GM18861 (cell line): ENCODE results near the gene RFX8.
"Not testable (repeated sequence)": the region's sequence is repeated elsewhere in the genome, so short reads cannot be mapped to it uniquely, and the experiment has no call there.

ENCODE experiments used
- ATAC-seq: cut with Tn5 transposase; IDR thresholded peaks from one replicate; pipeline ENCODE4 v1.9.1; 2021; ENCODE audit not compliant: unreplicated experiment

Gene RFX8

GRCh38 chr2:101486994-101487393 lies 12.1 kb upstream of the RFX8 start:
- no peak for ATAC-seq

DNA sequence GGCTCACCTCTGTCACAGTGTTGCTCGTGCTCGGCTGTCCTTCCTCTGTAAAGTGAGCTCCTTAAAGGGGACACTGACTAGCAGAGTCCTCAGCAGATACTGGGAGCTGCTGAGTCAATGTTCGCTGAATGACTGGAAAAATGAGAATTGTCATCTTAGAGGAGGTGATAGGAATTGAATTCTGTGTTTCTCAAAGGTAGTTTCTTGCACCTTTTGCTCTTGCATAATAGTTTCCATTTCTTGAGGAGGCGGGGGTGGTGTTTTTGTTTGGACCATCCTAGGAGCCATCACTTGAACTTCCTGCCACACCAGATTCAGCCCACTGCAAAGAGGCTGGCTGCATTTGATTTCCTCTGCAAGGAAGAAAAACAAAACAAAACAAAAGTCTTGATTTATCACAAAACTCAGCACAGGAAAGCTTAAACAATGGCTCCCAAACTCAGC lies 11.4 kb upstream of the RFX8 start:
- no peak for ATAC-seq

DNA sequence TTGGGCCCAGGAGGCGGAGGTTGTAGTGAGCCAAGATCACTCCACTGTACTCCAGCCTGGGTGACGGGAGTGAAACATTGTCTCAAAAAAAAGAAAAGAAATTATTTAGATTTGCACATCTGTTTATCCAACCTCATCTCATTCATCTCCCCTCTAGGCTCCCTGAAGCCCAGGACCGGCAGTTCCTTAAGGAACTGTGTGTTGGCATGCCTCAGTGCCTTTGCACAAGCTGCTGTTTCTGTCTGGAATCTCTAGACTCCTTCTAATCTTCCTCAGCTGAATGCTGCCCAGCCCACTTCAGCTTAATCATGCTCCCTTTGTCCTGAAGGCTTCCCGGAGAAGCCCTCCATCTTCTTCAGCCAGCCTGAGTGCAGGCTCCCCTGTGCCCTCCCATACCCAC lies 10.9 kb upstream of the RFX8 start:
- no peak for ATAC-seq

- ATAC-seq = no peak
Measured at GRCh38 chr2:101480764-101481163, 5.9 kb upstream of the RFX8 start.

GRCh38 chr2:101479810-101480209 lies 4.9 kb upstream of the RFX8 start:
- no peak for ATAC-seq

DNA sequence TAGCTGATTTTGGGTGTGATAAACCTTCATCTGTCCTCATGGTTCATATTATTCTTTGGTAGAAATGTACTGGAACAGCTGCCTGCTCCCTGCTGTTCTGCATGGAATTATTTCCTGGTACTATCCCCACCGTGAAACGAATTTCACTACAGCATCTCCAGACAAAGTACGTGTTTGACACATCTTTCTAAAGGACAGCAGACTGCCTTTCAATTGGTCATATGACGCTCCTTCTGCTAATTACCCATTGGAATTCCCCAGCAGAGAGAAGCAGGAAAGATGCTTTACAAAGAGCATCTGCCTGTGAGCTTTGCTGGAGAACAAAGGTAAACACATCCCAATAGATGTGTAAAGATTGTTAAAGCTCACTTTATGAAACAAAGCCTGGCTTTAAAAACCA lies 4.4 kb upstream of the RFX8 start:
- no peak for ATAC-seq

DNA sequence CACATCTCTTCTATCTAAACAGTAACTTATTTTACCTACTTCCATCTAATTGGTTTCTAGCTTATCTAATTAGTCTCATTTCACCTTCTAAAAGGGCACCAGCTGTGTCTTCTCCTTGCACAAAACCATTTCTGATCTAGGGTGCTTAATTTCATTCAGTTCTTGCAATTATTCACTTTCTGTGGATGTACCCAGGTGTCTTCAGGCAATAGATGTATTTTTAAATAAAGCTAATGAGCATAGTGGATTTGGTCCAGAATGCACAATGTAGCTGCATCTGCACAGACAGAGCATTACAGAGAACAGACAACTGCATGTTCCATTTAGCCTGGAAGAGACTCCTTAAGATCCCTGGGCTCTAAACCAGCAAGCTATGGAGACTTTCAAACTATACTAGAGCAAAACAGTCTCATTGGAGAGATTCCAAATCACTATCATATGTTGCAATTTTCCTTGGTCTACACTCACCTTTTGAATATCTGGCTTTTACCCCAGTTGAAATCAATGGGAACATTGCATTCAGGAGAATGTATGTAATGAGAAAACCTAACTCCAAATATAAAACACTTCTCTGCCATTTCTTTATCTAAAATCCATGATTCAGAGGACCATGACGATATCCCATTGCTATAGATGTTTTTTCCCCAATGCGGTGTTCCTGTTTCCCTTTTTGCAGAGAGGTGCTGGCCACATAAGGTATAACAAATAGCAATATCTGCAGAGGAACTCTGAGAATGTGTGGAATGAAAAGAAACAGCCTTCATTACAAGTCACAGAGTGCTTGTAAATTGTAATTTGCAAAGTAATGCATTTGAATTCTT lies 3.5 kb upstream of the RFX8 start:
- no peak for ATAC-seq

- ATAC-seq = no peak
Measured at GRCh38 chr2:101477556-101477955, 2.6 kb upstream of the RFX8 start.

GRCh38 chr2:101476605-101477208 lies 1.8 kb upstream of the RFX8 start:
- no peak for ATAC-seq

GRCh38 chr2:101473911-101474701 lies 806 bp downstream of the RFX8 start:
- no peak for ATAC-seq

DNA sequence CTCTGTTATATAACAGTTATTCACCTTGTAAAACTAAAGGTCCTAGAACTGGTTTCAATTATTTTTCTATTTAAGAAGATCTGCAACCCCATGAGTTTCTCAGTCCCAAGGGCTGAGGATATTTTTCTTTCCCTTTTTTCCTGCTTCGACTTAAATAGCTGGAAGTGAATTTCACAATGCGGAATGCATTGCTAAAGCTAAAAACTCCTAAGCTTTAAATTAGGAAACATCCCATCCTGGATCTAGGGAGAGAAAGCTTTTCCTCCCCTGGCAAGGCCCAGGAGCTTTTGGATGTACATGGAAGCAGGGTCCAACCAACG lies 1.4 kb downstream of the RFX8 start:
- ATAC-seq = no peak

DNA sequence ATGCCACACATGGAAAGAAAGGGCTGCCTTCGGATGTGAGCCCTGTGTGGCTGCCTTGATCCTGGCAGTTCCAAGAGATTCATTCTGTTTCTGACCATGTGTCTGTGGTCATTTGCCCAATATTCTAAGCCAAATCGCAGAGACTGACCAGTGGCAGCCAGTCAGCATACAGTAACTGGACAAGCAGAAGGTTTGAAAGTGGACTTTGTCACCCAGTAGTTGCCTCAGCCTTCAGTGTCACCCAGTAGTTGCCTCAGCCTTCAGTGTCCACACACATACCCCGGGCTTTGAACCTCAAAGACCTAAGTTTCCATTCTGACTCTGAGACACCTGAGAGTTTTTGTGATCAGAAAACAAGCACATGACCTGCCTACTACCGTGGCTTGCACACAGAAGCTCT lies 5.0 kb downstream of the RFX8 start:
- ATAC-seq = no peak

GRCh38 chr2:101467306-101467705 lies 7.6 kb downstream of the RFX8 start:
- no peak for ATAC-seq

GRCh38 chr2:101466426-101466825 lies 8.5 kb downstream of the RFX8 start:
- no peak for ATAC-seq

- no peak for ATAC-seq
Measured at GRCh38 chr2:101464841-101465240, 10.1 kb downstream of the RFX8 start.

GRCh38 chr2:101463911-101464641 lies 10.8 kb downstream of the RFX8 start:
- ATAC-seq = no peak

DNA sequence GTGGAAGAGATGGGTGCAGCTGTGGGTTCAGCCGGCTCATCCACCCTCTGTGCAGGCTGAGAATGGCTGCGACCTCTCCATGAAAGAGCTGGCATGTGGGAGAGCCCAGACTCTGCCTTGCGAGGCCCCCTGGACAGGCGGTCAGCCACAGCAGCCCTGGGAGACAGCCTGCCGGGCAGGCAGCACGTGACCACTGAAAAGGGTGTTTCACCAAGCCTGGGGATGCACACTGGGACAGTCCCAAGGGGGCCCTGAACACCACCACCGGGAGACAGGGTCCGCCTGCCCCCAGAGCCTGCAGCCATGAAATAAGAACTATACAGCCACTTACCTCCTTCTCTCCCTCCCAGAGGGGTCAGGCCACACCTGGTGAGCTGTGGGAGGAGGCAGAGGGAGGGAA lies 11.5 kb downstream of the RFX8 start:
- no peak for ATAC-seq

GRCh38 chr2:101461381-101461780 lies 13.5 kb downstream of the RFX8 start:
- no peak for ATAC-seq

GRCh38 chr2:101454408-101454807 lies 20.5 kb downstream of the RFX8 start:
- ATAC-seq = not testable (repeated sequence)

GRCh38 chr2:101450965-101451364 lies 23.9 kb downstream of the RFX8 start:
- ATAC-seq = no peak

GRCh38 chr2:101446869-101447268 lies 28.0 kb downstream of the RFX8 start:
- ATAC-seq = no peak
